GM12892 (cell line): ENCODE data around the gene TOGARAM1.

Experiments
- POLR2A ChIP-seq: IDR thresholded peaks from 2 replicates; pipeline ENCODE4 v1.6.1; 2011; ENCODE audit warnings: low read depth, low read length, control low read depth
- TAF1 ChIP-seq: IDR thresholded peaks from 2 replicates; pipeline ENCODE4 v1.6.1; 2011; ENCODE audit warnings: low read depth, mild to moderate bottlenecking, control low read depth, low read length, borderline replicate concordance

DNA sequence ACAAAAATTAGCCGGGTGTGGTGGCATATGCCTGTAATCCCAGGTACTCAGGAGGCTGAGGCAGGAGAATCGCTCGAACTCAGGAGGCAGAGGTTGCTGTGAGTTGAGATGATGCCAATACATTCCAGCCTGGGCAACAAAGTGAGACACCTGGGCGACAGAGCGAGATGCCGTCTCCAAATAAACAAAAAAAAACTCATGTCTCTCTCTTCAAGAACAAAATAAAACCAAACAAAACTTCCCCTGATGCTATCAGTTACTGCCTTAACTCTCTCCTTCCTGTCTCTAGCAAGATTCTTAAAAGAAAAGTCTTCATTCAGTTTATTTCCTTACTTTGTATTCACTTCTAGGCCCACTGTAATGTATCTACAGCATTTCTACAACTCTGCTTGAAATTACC, 21.0 kb upstream of the TOGARAM1 start:
- TF ChIP-seq POLR2A = no peak
- TF ChIP-seq TAF1 = no peak
